Lung (tissue), 12 donors: ENCODE data around the gene AHRR. TPM values are rescaled to one million over a fixed set of nuclear protein-coding genes. Genes with fewer than 3 reads are reported as not detected.

ENCODE experiments used
- ATAC-seq: fragments of 200-7000 bp; cut with Tn5 transposase; one replicate; pipeline ENCODE4 v1.9.1; 2020; ENCODE audit warnings: moderate number of reproducible peaks; ENCODE audit not compliant: insufficient read depth, low FRiP score
- DNase-seq, 3 donors: peaks; one replicate each; pipeline ENCODE4 v3.0.0-alpha.2; 2013 to 2017
- H3K27ac ChIP-seq, 2 donors: one replicate each; pipeline ENCODE4 v1.5.1; 2013; ENCODE audit warnings: mild to moderate bottlenecking in 2 of 2, moderate library complexity in 2 of 2, control low read depth in 1 of 2, inconsistent platforms in 1 of 2, low read depth in 1 of 2, low read length in 1 of 2
- H3K27me3 ChIP-seq, 3 donors: one replicate each; pipeline ENCODE4 v1.5.1; 2013; ENCODE audit warnings: low read length in 2 of 3; ENCODE audit not compliant: control insufficient read depth in 3 of 3, insufficient read depth in 3 of 3
- H3K36me3 ChIP-seq, 4 donors: one replicate each; pipeline ENCODE4 v1.5.1; 2013; ENCODE audit warnings: low read length in 4 of 4, mild to moderate bottlenecking in 1 of 4, moderate library complexity in 1 of 4; ENCODE audit not compliant: control insufficient read depth in 4 of 4, insufficient read depth in 4 of 4
- H3K4me1 ChIP-seq, 5 donors: one replicate each; pipeline ENCODE4 v1.5.1; 2013; ENCODE audit warnings: low read length in 5 of 5, mild to moderate bottlenecking in 2 of 5, moderate library complexity in 1 of 5; ENCODE audit not compliant: control insufficient read depth in 5 of 5, insufficient read depth in 5 of 5
- H3K4me3 ChIP-seq: one replicate; pipeline ENCODE4 v1.5.1; 2013; ENCODE audit warnings: mild to moderate bottlenecking, control low read depth, moderate library complexity
- H3K9ac ChIP-seq, 2 donors: one replicate each; pipeline ENCODE4 v1.5.1; 2013; ENCODE audit warnings: low read length in 2 of 2, control low read depth in 1 of 2; ENCODE audit not compliant: insufficient read depth in 1 of 2
- H3K9me3 ChIP-seq, 4 donors: one replicate each; pipeline ENCODE4 v1.5.1; 2013; ENCODE audit warnings: low read length in 3 of 4, mild to moderate bottlenecking in 1 of 4, moderate library complexity in 1 of 4; ENCODE audit not compliant: control insufficient read depth in 4 of 4, insufficient read depth in 3 of 4
- WGBS, 2 donors: extraction: QIAGEN DNeasy Blood & Tissue Kit; methylation state at CpG; one replicate each; pipeline ENCODE4 v1.1.7; 2013; 5-methylcytosine and 5-hydroxymethylcytosine counted together
- polyA plus RNA-seq, 2 donors: library from polyadenylated mRNA; stranded (reverse); fragments of 200-250 nt; gene quantifications; one replicate each; pipeline ENCODE4 v1.2.1, GENCODE V29; 2013
- total RNA-seq, 2 donors: library from RNA; depleted of rRNA in 1 of 2; stranded (reverse); fragments of >200 nt in 1 of 2; gene quantifications; one replicate each; pipeline ENCODE4 v1.2.1, GENCODE V29; 2014 to 2021
- TF ChIP-seq, protein P1 (sequence below): IDR thresholded peaks from 2 replicates; pipeline ENCODE4 v1.5.1; 2012; ENCODE audit warnings: mild to moderate bottlenecking; ENCODE audit errors: control extremely low read depth, extremely low read depth
- donor health status: control.
- donor health status: control.
- donor health status: Bipolar disorder and iron deficiency.
- donor health status: healthy.
- donor health status: DM: yes; HTN: yes; CAD: no.

AHRR gene
- total and polyA plus RNA-seq, 4 donors, result 0.63 to 8.8 (median 2.8) TPM

DNA sequence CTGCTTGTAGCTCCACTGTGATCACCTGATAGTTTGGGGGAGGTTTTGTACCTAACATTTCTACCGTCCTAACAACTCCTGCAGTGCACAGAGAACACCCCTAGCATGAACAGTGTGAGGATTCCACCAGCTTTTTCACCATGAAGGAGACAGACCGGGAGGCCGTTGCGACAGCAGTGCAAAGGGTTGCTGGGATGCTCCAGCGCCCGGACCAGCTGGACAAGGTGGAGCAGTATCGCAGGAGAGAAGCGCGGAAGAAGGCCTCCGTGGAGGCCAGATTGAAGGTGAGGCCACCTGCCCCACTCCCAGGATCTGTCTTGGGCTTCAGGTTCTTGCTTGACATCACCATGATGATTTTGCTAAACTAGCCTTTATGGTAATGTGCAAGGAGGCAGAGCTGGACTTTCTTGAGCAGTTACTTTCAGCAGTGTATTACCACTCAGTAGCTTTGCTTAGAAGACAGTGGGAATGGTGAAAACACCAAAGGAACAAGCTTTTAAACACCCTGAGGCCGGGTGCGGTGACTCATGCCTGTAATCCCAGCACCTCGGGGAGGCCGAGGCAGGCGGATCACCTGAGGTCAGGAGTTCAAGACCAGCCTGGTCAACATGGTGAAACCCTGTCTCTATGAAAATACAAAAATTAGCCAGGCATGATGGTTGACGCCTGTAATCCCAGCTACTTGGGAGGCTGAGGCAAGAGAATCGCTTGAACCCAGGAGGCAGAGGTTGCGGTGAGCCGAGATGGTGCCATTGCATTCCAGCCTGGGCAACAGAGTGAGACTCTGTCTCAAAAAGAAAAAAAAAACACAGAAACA lies 124.8 kb downstream of the AHRR start:
- no peaks in the 10 kb centered on the region for H3K27me3 ChIP-seq
- ATAC-seq (no peak), DNase-seq (peak in 1 of 3 donors; percentile 3)
- H3K27ac ChIP-seq, result no peak overlapping the region
- no peak overlapping the region for H3K9ac ChIP-seq
- WGBS, 2 donors, result 89 to 90% methylated on average over 19 of the region's 19 CpGs
- peaks cover 0 to 20% (median 4%) of the 10 kb centered on the region in 5 donors for H3K4me1 ChIP-seq
- H3K36me3 ChIP-seq, result peaks cover 16 to 38% (median 33%) of the 10 kb centered on the region in 4 donors
- TF ChIP-seq, protein P1, sequence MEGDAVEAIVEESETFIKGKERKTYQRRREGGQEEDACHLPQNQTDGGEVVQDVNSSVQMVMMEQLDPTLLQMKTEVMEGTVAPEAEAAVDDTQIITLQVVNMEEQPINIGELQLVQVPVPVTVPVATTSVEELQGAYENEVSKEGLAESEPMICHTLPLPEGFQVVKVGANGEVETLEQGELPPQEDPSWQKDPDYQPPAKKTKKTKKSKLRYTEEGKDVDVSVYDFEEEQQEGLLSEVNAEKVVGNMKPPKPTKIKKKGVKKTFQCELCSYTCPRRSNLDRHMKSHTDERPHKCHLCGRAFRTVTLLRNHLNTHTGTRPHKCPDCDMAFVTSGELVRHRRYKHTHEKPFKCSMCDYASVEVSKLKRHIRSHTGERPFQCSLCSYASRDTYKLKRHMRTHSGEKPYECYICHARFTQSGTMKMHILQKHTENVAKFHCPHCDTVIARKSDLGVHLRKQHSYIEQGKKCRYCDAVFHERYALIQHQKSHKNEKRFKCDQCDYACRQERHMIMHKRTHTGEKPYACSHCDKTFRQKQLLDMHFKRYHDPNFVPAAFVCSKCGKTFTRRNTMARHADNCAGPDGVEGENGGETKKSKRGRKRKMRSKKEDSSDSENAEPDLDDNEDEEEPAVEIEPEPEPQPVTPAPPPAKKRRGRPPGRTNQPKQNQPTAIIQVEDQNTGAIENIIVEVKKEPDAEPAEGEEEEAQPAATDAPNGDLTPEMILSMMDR, result no peak
- H3K9me3 ChIP-seq, result peaks cover 0 to 2% (median 0%) of the 10 kb centered on the region in 4 donors
- H3K4me3 ChIP-seq, result no peak overlapping the region

DNA sequence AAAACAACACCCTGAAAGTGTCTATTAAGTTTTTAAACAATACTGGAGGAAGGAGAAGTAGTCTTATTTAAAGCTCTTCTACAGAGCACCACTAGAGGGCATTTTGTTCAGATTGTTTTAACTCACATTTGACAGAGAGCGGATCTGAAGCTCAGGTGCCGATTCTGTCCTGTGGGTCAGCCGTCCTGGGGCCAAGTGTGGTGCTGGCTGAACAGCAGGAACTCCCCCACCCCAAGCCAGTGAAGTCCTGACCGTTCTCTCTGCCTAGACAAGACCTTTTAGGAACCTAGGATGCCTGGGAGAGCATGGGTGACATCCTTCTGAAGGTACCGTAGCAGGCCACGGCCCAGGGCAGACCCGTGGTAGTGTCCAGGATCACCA lies 125.4 kb downstream of the AHRR start:
- DNase-seq (peak in 2 of 3 donors; percentile 10 to 20), ATAC-seq (no peak)
- H3K4me3 ChIP-seq, result no peak overlapping the region
- H3K4me1 ChIP-seq, result peaks cover 0 to 20% (median 4%) of the 10 kb centered on the region in 5 donors
- TF ChIP-seq, protein P1, result peak; percentile 30
- no peaks in the 10 kb centered on the region for H3K27me3 ChIP-seq
- H3K36me3 ChIP-seq, result peaks cover 21 to 44% (median 37%) of the 10 kb centered on the region in 4 donors
- H3K9ac ChIP-seq, result no peak overlapping the region
- H3K9me3 ChIP-seq, result peaks cover 0 to 5% (median 4%) of the 10 kb centered on the region in 4 donors
- 55 to 69% methylated on average over 7 of the region's 7 CpGs for WGBS, 2 donors
- H3K27ac ChIP-seq, result no peak overlapping the region

DNA sequence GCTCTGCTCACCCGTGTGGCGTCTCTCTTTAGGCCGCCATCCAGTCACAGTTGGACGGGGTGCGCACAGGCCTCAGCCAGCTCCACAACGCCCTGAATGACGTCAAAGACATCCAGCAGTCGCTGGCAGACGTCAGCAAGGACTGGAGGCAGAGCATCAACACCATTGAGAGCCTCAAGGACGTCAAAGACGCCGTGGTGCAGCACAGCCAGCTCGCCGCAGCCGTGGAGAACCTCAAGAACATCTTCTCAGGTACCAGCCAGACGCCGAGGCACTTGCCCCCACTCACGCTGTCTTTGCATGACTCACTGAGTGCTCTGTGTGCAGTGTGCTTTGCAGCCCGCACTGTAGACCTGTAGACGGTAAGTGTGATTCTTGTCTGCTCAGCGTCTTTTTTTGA lies 126.0 kb downstream of the AHRR start:
- H3K9me3 ChIP-seq, result peaks cover 0 to 11% (median 5%) of the 10 kb centered on the region in 4 donors
- TF ChIP-seq, protein P1, result no peak
- H3K36me3 ChIP-seq, result peaks cover 23 to 50% (median 40%) of the 10 kb centered on the region in 4 donors
- no peak overlapping the region for H3K4me3 ChIP-seq
- DNase-seq (peak in 1 of 3 donors; percentile 4), ATAC-seq (no peak)
- peaks cover 0 to 15% (median 2%) of the 10 kb centered on the region in 5 donors for H3K4me1 ChIP-seq
- no peak overlapping the region for H3K27ac ChIP-seq
- WGBS, 2 donors, result 94 to 96% methylated on average over 21 of the region's 21 CpGs
- H3K27me3 ChIP-seq, result no peaks in the 10 kb centered on the region
- H3K9ac ChIP-seq, result no peak overlapping the region
